ENCODE data around the gene ERFL.

The ERFL gene

GRCh38 chr19:41866284-41866683 is 62.0 kb downstream of the ERFL start:
- Histone ChIP-seq H3K27me3 (ENCODE audit: insufficient read depth, low read length, poor library complexity) (no peaks in the 10 kb centered on the region), H3K9ac (ENCODE audit: low read depth, low read length) (no peak overlapping the region), H3K27ac (ENCODE audit: low read length) (peak overlapping the region; percentile 24; the same call in 1 of the 2 replicates), H3K4me3 (ENCODE audit: low read depth in 1 of 2, low read length in 2 of 2) (no peak overlapping the region), H4K20me1 (ENCODE audit: insufficient read depth, low read length) (peaks cover 89% of the 10 kb centered on the region), H3K4me1 (ENCODE audit: insufficient read depth, low read length) (peaks cover 97% of the 10 kb centered on the region), H3K4me2 (ENCODE audit: insufficient read depth, low read length) (peak overlapping the region; percentile 47), H2AFZ (ENCODE audit: low read depth, low read length) (no peak overlapping the region), H3K79me2 (ENCODE audit: insufficient read depth, low read length) (peaks cover 89% of the 10 kb centered on the region), H3K36me3 (ENCODE audit: insufficient read depth, low read length) (peaks cover 95% of the 10 kb centered on the region), H3K9me3 (ENCODE audit: insufficient read depth, low read length, severe bottlenecking) (no peaks in the 10 kb centered on the region)
- peak; percentile 16 for DNase-seq
- peak; percentile 8; the same call in 1 of the 3 replicates for ATAC-seq (ENCODE audit: insufficient read depth, low read depth)
- TF ChIP-seq, protein P1, sequence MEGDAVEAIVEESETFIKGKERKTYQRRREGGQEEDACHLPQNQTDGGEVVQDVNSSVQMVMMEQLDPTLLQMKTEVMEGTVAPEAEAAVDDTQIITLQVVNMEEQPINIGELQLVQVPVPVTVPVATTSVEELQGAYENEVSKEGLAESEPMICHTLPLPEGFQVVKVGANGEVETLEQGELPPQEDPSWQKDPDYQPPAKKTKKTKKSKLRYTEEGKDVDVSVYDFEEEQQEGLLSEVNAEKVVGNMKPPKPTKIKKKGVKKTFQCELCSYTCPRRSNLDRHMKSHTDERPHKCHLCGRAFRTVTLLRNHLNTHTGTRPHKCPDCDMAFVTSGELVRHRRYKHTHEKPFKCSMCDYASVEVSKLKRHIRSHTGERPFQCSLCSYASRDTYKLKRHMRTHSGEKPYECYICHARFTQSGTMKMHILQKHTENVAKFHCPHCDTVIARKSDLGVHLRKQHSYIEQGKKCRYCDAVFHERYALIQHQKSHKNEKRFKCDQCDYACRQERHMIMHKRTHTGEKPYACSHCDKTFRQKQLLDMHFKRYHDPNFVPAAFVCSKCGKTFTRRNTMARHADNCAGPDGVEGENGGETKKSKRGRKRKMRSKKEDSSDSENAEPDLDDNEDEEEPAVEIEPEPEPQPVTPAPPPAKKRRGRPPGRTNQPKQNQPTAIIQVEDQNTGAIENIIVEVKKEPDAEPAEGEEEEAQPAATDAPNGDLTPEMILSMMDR (IDR thresholded peaks at IDR 0.05; ENCODE audit: borderline replicate concordance, extremely low read depth, low read length, poor library complexity, severe bottlenecking), result no peak
- no peak for TF ChIP-seq EZH2 (IDR thresholded peaks at IDR 0.05; ENCODE audit: borderline replicate concordance, low read depth, low read length, severe bottlenecking)

DNA sequence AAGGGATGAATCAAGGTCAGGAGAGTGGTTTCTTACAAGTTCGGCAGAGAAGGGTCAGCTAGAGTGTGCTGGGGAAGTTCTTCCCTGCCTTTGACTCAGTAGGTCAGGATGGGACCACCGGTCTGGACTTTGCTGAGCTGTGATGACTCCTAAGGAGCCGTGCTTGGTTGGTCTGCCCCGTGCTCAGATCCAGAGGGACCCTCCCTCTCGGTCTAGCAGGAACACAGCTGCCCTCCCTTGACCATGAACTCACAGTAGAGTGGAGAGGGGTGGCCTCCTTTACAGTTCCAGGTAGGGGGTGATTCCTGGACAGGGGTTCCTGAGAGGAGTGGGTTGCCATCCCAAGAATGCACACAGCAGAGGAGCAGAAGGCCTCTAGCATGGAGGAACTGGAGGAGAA is 63.9 kb downstream of the ERFL start:
- H2AFZ ChIP-seq (ENCODE audit: low read depth, low read length), result no peak overlapping the region
- no peaks in the 10 kb centered on the region for H3K27me3 ChIP-seq (ENCODE audit: insufficient read depth, low read length, poor library complexity)
- H3K27ac ChIP-seq (ENCODE audit: low read length), result peak overlapping the region; percentile 2
- ATAC-seq (ENCODE audit: insufficient read depth, low read depth) (no peak), DNase-seq (no peak)
- peak overlapping the region; percentile 96 for H3K4me2 ChIP-seq (ENCODE audit: insufficient read depth, low read length)
- H3K9me3 ChIP-seq (ENCODE audit: insufficient read depth, low read length, severe bottlenecking), result no peaks in the 10 kb centered on the region
- no peak overlapping the region for H3K4me3 ChIP-seq (ENCODE audit: low read depth in 1 of 2, low read length in 2 of 2)
- TF ChIP-seq, protein P1 (IDR thresholded peaks at IDR 0.05; ENCODE audit: borderline replicate concordance, extremely low read depth, low read length, poor library complexity, severe bottlenecking), result no peak
- no peak for TF ChIP-seq EZH2 (IDR thresholded peaks at IDR 0.05; ENCODE audit: borderline replicate concordance, low read depth, low read length, severe bottlenecking)
- H3K79me2 ChIP-seq (ENCODE audit: insufficient read depth, low read length), result peaks cover 92% of the 10 kb centered on the region
- H3K36me3 ChIP-seq (ENCODE audit: insufficient read depth, low read length), result peaks cover 86% of the 10 kb centered on the region
- peaks cover 84% of the 10 kb centered on the region for H3K4me1 ChIP-seq (ENCODE audit: insufficient read depth, low read length)
- H3K9ac ChIP-seq (ENCODE audit: low read depth, low read length), result peak overlapping the region; percentile 2; the same call in 1 of the 2 replicates
- H4K20me1 ChIP-seq (ENCODE audit: insufficient read depth, low read length), result peaks cover 82% of the 10 kb centered on the region

- DNase-seq, result no peak
- peaks cover 81% of the 10 kb centered on the region for H3K4me1 ChIP-seq (ENCODE audit: insufficient read depth, low read length)
- H3K9me3 ChIP-seq (ENCODE audit: insufficient read depth, low read length, severe bottlenecking), result no peaks in the 10 kb centered on the region
- peaks cover 81% of the 10 kb centered on the region for H3K79me2 ChIP-seq (ENCODE audit: insufficient read depth, low read length)
- no peak for ATAC-seq (ENCODE audit: insufficient read depth, low read depth)
- H2AFZ ChIP-seq (ENCODE audit: low read depth, low read length), result no peak overlapping the region
- no peaks in the 10 kb centered on the region for H3K27me3 ChIP-seq (ENCODE audit: insufficient read depth, low read length, poor library complexity)
- peak overlapping the region; percentile 96 for H3K4me2 ChIP-seq (ENCODE audit: insufficient read depth, low read length)
- peak overlapping the region in 1 of 2 experiments; percentile 78; a peak in 2 of 4 replicates for H3K4me3 ChIP-seq (ENCODE audit: low read depth in 1 of 2, low read length in 2 of 2)
- H3K36me3 ChIP-seq (ENCODE audit: insufficient read depth, low read length), result peaks cover 76% of the 10 kb centered on the region
- H3K27ac ChIP-seq (ENCODE audit: low read length), result peak overlapping the region; percentile 97
- H3K9ac ChIP-seq (ENCODE audit: low read depth, low read length), result peak overlapping the region; percentile 77
- peaks cover 72% of the 10 kb centered on the region for H4K20me1 ChIP-seq (ENCODE audit: insufficient read depth, low read length)
- no peak for TF ChIP-seq EZH2 (IDR thresholded peaks at IDR 0.05; ENCODE audit: borderline replicate concordance, low read depth, low read length, severe bottlenecking)
- TF ChIP-seq, protein P1 (IDR thresholded peaks at IDR 0.05; ENCODE audit: borderline replicate concordance, extremely low read depth, low read length, poor library complexity, severe bottlenecking), result no peak
Measured at GRCh38 chr19:41863209-41863931, 64.9 kb downstream of the ERFL start.
